ENCODE data around the gene CS.
A peak's percentile ranks its signal among the peaks of the same experiment; 100 is the strongest.
"Not testable (repeated sequence)": the region's sequence is repeated elsewhere in the genome, so short reads cannot be mapped to it uniquely, and the experiment has no call there.

Gene CS

DNA sequence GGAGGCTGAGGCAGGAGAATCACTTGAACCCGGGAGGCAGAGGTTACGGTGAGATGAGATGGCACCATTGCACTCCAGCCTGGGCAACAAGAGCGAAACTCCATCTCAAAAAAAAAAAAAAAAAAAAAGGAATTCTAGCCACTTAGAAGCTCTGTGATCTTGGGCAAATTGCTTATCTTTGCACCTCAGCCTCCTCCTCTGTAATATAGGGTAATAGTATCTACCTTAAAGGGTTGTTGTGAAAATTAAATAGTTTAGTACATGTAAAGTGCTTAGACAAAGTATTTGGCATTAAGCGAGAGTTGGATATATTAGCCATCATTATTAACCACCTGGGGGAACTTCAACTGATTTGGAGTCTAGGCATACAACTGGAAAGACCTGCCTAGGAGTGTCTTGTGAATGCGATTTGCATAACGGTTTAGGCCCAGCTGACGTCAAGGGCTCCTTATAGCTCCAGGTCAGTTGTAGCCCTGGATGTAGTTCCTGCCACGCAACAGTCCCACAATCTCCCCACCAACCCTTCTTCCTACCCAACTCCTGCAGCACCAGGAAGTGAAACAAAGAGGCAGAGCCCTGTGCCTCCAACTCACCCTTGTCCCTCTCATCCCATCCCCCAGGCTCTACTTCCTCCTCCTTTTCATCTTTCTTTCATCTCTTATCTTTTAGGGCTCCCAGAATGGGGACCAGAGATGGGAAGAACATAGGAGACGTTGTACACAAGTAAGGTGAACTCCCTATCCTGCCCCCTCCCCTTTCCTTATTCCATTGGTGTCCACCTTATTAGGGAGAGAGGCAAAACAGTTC lies 36.4 kb upstream of the CS start:
- peak overlapping the region; percentile 51 for H3K27ac ChIP-seq (ENCODE audit: low read length)

DNA sequence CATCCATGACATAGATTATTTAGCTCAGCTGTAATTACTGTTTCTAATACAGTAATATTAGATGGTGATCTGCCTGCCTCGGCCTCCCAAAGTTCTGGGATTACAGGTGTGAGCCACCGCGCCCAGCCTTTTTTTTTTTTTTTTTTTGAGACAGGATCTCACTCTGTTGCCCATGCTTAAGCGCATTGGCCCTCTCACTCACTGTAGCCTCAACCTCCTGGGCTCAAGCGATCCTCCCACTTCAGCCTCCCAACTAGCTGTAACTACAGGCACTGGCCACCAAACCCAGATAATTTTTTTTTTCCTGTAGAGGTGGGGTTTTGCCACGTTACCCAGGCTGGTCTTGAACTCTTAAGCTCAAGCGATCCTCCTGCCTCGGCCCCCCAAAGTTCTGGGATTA lies 35.4 kb upstream of the CS start:
- not testable (repeated sequence) for H3K27me3 ChIP-seq (ENCODE audit: low read depth, low read length); H3K4me3 ChIP-seq (ENCODE audit: low read length); H2AFZ ChIP-seq (ENCODE audit: low read depth, low read length); H3K9me3 ChIP-seq (ENCODE audit: insufficient read depth, low read length); H3K27ac ChIP-seq (ENCODE audit: low read length); H3K9ac ChIP-seq (ENCODE audit: low read length); H3K36me3 ChIP-seq (replicated peaks; ENCODE audit: low read depth, low read length); H3K4me2 ChIP-seq (ENCODE audit: low read length); H4K20me1 ChIP-seq (ENCODE audit: insufficient read depth, low read length)
- Histone ChIP-seq H3K79me2 (ENCODE audit: low read length) (peaks cover 11% of the 10 kb centered on the region), H3K4me1 (ENCODE audit: low read length) (peaks cover 44% of the 10 kb centered on the region)

More for the DNA sequence above, 36.4 kb upstream of the CS start:
- peak overlapping the region; percentile 6; the same call in 1 of the 2 replicates for H3K9ac ChIP-seq (ENCODE audit: low read length)
- peak overlapping the region; percentile 86 for H2AFZ ChIP-seq (ENCODE audit: low read depth, low read length)
- H3K79me2 ChIP-seq (ENCODE audit: low read length) = peaks cover 11% of the 10 kb centered on the region
- H3K4me3 ChIP-seq (ENCODE audit: low read length) = 0 out of 2 replicates have a peak overlapping the region, but pooled peaks have one; percentile 18
- H3K36me3 ChIP-seq (replicated peaks; ENCODE audit: low read depth, low read length) = no peaks in the 10 kb centered on the region
- peak overlapping the region; percentile 51 for H3K4me2 ChIP-seq (ENCODE audit: low read length)
- H3K4me1 ChIP-seq (ENCODE audit: low read length) = peaks cover 44% of the 10 kb centered on the region
- no peaks in the 10 kb centered on the region for H3K9me3 ChIP-seq (ENCODE audit: insufficient read depth, low read length)
- H4K20me1 ChIP-seq (ENCODE audit: insufficient read depth, low read length) = no peaks in the 10 kb centered on the region
- no peaks in the 10 kb centered on the region for H3K27me3 ChIP-seq (ENCODE audit: low read depth, low read length)
- TF ChIP-seq, protein P1, sequence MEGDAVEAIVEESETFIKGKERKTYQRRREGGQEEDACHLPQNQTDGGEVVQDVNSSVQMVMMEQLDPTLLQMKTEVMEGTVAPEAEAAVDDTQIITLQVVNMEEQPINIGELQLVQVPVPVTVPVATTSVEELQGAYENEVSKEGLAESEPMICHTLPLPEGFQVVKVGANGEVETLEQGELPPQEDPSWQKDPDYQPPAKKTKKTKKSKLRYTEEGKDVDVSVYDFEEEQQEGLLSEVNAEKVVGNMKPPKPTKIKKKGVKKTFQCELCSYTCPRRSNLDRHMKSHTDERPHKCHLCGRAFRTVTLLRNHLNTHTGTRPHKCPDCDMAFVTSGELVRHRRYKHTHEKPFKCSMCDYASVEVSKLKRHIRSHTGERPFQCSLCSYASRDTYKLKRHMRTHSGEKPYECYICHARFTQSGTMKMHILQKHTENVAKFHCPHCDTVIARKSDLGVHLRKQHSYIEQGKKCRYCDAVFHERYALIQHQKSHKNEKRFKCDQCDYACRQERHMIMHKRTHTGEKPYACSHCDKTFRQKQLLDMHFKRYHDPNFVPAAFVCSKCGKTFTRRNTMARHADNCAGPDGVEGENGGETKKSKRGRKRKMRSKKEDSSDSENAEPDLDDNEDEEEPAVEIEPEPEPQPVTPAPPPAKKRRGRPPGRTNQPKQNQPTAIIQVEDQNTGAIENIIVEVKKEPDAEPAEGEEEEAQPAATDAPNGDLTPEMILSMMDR (IDR thresholded peaks at IDR 0.05; ENCODE audit: low read depth, low read length) = no peak
- TF ChIP-seq EZH2phosphoT487 (IDR thresholded peaks at IDR 0.05; ENCODE audit: low read depth) = no peak

DNA sequence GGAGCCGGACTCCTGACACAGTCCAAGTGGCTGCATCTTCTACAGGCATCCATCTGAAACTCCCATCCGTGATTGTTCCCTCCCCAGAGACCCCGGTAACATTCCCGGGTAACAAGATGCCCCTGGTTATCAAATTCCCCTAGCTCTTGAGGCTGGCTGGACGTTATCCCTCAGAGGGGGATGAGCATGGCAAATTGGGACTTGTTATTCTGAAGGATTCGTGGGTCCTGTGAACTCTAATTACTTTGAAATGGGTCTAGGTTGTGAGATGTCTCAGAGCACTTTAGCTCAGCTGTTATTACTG lies 34.3 kb upstream of the CS start:
- H3K9ac ChIP-seq (ENCODE audit: low read length) = peak overlapping the region; percentile 98
- H3K9me3 ChIP-seq (ENCODE audit: insufficient read depth, low read length) = no peaks in the 10 kb centered on the region
- TF ChIP-seq EZH2phosphoT487 (IDR thresholded peaks at IDR 0.05; ENCODE audit: low read depth) = no peak
- TF ChIP-seq, protein P1 (IDR thresholded peaks at IDR 0.05; ENCODE audit: low read depth, low read length) = no peak
- no peaks in the 10 kb centered on the region for H3K27me3 ChIP-seq (ENCODE audit: low read depth, low read length)
- peaks cover 11% of the 10 kb centered on the region for H3K79me2 ChIP-seq (ENCODE audit: low read length)
- no peaks in the 10 kb centered on the region for H3K36me3 ChIP-seq (replicated peaks; ENCODE audit: low read depth, low read length)
- H4K20me1 ChIP-seq (ENCODE audit: insufficient read depth, low read length) = no peaks in the 10 kb centered on the region
- H3K4me3 ChIP-seq (ENCODE audit: low read length) = peak overlapping the region; percentile 84
- peaks cover 44% of the 10 kb centered on the region for H3K4me1 ChIP-seq (ENCODE audit: low read length)
- no peak overlapping the region; the same call in 1 of the 2 replicates for H2AFZ ChIP-seq (ENCODE audit: low read depth, low read length)
- peak overlapping the region; percentile 85 for H3K4me2 ChIP-seq (ENCODE audit: low read length)
- H3K27ac ChIP-seq (ENCODE audit: low read length) = peak overlapping the region; percentile 89

DNA sequence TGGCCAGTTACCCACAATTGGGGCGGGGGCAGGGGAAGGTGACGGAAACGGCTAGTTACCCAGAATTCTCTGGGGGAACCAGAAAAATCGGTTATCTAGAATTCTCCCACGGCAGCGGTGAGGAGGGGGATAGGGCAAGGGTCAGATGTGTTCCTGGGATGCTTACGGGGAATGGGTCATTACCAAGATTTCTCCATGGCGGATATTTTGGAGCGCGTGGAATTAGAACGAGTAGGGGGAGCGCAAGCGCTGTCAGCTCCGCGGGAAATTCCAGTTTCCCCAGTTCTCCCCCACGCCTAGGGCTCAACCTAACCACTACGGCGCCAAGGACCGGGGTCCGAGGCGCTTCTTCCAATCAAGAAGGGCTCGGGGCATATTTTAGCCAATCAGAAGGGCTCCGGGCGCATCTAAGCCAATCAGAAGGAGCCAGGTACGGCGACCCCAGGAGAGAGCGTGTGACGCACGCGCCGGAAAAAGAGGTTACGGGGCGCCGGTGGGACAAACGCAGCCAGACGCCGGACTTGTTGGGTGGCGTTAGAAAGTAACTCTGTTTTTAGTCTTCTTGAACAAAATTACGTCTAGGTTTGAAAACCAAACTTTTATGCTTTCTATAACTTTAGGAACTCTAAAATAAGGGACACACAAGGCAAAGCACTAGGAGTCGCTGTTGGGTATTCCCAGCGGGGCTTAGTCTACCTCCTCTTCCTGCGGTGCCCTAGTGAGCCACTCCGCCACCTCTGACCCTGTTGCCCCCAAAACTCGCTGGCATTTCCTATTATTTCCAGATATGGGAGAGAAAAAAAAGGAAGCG lies 33.8 kb upstream of the CS start, which contains the start of gene PAN2:
PAN2 (minus strand) TSS at position 322 of the 811 bp plus-strand sequence. CDS start 906 bp downstream, outside the sequence.
- Histone ChIP-seq H3K9ac (ENCODE audit: low read length) (peak within 1 kb of the TSS; percentile 98), H3K79me2 (ENCODE audit: low read length) (peaks cover 11% of the 10 kb centered on the region), H4K20me1 (ENCODE audit: insufficient read depth, low read length) (no peaks in the 10 kb centered on the region), H3K27ac (ENCODE audit: low read length) (peak within 1 kb of the TSS; percentile 89), H3K4me2 (ENCODE audit: low read length) (peak within 1 kb of the TSS; percentile 97), H3K9me3 (ENCODE audit: insufficient read depth, low read length) (no peaks in the 10 kb centered on the region), H3K4me3 (ENCODE audit: low read length) (peak within 1 kb of the TSS; percentile 84), H3K4me1 (ENCODE audit: low read length) (peaks cover 41% of the 10 kb centered on the region), H3K27me3 (ENCODE audit: low read depth, low read length) (no peaks in the 10 kb centered on the region), H3K36me3 (replicated peaks; ENCODE audit: low read depth, low read length) (no peaks in the 10 kb centered on the region), H2AFZ (ENCODE audit: low read depth, low read length) (peak within 1 kb of the TSS; percentile 52)
- TF ChIP-seq EZH2phosphoT487 (IDR thresholded peaks at IDR 0.05; ENCODE audit: low read depth) = no peak
- TF ChIP-seq, protein P1 (IDR thresholded peaks at IDR 0.05; ENCODE audit: low read depth, low read length) = peak; percentile 52

Data from OCI-LY3 (cell line).